ENCODE data around the gene DLG2.

The DLG2 gene

DNA sequence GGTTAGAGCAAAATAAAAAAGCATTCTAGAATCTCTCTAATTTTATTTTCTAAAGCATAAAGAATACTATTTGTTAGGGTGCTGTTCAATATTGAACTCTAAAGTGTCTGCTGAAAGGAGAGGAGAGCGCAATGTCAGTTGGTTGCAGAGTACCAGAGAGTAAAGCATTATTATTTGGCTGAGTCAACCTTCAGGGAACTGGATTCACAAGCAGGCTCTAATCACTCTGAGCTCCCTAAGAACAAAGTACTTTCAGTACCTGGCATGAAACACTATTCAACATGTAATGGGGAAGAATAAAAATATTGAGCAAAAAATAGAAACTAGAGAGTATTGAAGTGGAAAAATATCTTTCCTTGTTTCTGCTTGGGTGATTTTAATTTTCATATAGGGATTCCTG, 1380.0 kb downstream of the DLG2 start:
- DNase-seq (ENCODE audit: low spot score), result no peak
- in situ Hi-C loops (cut with MboI; ENCODE audit: low sequenced_read_pairs, unreplicated experiment), result no loop called here
- TF ChIP-seq, protein P1, sequence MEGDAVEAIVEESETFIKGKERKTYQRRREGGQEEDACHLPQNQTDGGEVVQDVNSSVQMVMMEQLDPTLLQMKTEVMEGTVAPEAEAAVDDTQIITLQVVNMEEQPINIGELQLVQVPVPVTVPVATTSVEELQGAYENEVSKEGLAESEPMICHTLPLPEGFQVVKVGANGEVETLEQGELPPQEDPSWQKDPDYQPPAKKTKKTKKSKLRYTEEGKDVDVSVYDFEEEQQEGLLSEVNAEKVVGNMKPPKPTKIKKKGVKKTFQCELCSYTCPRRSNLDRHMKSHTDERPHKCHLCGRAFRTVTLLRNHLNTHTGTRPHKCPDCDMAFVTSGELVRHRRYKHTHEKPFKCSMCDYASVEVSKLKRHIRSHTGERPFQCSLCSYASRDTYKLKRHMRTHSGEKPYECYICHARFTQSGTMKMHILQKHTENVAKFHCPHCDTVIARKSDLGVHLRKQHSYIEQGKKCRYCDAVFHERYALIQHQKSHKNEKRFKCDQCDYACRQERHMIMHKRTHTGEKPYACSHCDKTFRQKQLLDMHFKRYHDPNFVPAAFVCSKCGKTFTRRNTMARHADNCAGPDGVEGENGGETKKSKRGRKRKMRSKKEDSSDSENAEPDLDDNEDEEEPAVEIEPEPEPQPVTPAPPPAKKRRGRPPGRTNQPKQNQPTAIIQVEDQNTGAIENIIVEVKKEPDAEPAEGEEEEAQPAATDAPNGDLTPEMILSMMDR (IDR thresholded peaks at IDR 0.05; ENCODE audit: borderline replicate concordance, control extremely low read depth, extremely low read depth, insufficient read depth, missing control alignments), result no peak

DNA sequence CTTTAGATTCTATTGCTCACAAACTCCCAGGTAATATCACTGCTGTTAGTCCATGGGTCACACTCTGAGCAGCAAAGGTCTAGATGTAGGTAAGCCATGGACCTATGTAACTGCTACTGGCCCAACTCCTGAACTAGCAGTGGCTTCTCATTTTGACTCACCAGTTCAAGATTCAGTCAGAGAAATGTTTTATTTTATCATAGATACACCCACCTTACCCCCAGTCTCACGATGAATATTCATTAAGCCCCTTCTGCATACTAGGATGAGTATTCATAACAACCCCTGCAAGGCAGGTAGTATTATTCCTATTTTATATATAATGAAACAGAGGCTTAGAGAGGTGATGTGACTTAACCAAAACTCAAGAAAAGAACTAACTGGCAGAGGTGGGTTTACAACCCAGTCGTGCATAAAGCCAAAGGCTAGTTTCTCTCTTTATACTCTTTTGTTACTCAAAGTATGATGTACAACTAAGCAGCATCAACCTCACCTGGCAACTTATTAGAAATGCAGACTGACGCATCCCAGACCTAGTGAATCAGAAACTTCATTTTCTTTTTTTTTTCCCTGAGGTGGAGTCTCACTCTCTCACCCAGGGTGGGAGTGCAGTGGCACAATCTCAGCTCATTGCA, 1383.4 kb downstream of the DLG2 start:
- TF ChIP-seq, protein P1 (IDR thresholded peaks at IDR 0.05; ENCODE audit: borderline replicate concordance, control extremely low read depth, extremely low read depth, insufficient read depth, missing control alignments), result no peak
- DNase-seq (ENCODE audit: low spot score), result no peak
- in situ Hi-C loops (cut with MboI; ENCODE audit: low sequenced_read_pairs, unreplicated experiment), result no loop called here

DNA sequence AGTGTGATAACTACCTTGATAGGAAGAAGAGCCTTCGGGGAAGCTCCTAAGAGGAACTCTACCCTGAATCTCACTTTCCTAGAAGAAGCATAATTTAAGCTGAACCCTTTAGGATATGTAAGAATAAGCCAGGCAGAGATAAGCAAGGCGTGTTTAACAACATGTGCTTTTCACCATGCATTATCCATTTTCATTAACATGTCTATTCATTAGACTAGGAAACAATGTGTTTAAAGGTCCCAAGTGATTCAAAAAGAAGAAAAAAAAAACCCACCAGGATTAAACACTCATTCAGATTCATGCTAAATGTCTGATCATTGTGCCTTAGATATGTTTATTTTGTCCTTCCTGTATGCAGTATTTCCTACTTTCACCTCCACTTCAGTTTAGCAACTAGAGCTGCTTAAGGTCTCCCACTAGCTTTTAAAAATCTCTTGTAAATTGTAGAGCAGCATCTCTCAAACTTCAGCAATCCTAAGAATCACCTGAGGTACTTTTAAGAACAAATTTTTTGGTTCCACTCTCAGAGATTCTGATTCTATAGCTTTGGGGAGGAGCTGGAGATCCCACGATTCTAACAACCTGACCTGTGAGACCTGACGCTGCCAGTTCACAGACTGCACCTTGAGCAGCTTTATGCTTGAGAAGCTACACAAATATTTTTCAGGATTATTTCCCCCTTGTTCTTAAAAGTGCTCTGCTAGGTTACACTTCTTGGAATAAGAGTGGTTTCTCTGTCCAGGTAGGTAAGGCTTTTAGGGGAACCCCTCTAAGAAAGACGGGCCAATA, 1385.6 kb downstream of the DLG2 start:
- TF ChIP-seq, protein P1 (IDR thresholded peaks at IDR 0.05; ENCODE audit: borderline replicate concordance, control extremely low read depth, extremely low read depth, insufficient read depth, missing control alignments), result no peak
- in situ Hi-C loops (cut with MboI; ENCODE audit: low sequenced_read_pairs, unreplicated experiment), result no loop called here
- no peak for DNase-seq (ENCODE audit: low spot score)

DNA sequence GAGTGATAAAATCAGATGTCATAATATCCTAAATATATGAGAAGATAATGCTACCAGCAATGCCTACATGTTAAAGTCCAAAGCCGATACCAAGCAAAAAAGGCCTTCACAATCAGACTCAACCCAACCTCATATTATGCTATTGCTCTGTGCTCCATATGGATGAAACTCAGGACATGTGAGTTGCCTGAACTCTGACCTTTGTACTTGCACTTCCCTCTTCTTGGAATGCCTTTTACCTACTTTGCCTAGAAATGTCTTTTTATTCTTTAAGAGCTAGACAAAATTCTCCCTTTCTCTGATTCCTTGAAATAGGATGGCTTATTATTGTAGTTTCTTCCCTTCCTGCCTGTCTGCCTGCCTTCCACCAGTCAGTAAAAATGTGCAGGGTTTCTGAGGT, 1386.3 kb downstream of the DLG2 start:
- TF ChIP-seq, protein P1 (IDR thresholded peaks at IDR 0.05; ENCODE audit: borderline replicate concordance, control extremely low read depth, extremely low read depth, insufficient read depth, missing control alignments), result no peak
- in situ Hi-C loops (cut with MboI; ENCODE audit: low sequenced_read_pairs, unreplicated experiment), result no loop called here
- DNase-seq (ENCODE audit: low spot score), result no peak

DNA sequence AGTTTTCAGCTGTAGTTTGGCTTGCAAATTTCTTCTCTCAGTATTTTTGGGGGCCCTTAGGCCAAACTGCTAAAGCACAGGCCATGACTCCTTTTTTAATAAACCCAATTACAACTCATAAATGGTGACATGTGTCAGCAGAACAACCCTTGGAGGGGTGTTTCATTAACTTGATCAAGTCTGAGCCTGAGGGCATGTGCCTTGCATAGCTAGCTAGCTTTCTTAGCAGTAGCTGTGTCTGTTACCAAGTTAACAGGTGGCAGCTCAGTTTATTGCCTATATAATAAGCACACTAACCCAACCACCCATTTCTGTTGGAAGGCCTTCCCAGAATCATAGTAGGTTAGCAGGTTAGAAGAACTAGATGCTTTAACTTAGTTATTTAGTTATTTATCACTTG, 1390.7 kb downstream of the DLG2 start:
- TF ChIP-seq, protein P1 (IDR thresholded peaks at IDR 0.05; ENCODE audit: borderline replicate concordance, control extremely low read depth, extremely low read depth, insufficient read depth, missing control alignments), result no peak
- DNase-seq (ENCODE audit: low spot score), result no peak
- in situ Hi-C loops (cut with MboI; ENCODE audit: low sequenced_read_pairs, unreplicated experiment), result no loop called here

DNA sequence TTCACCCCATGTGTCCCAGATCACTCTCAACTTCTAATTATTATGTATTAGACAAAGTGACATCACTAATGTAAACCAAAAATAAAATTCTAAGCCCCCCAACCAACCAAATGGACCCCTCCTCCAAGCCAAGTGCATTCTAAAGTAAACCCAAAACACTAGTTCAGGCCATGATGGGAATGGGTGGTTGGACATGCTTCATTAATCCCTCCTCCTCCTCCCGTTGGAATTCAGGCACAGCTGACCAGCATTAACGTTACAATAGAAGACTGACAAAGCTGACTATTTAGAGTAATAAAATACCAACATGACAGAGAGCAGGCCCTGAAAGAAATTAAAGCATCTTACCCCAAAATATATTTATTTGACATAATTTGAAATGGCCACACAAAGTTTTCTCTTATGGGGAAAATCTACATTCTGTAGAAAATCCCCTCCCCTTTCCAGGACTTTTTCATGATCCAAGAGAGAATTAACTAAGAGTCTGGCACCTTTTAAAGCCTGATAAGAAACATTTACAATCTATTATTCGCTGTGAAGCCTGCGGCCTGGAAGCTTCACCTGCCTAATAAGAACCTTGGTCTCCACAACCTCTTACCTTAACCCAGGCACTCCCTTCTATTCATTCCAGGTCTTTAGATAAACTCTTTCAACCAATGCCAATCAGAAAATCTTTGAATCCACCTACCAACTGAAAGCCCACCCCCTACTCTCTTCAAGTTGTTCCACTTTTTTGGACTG, 1392.5 kb downstream of the DLG2 start:
- DNase-seq (ENCODE audit: low spot score), result no peak
- TF ChIP-seq, protein P1 (IDR thresholded peaks at IDR 0.05; ENCODE audit: borderline replicate concordance, control extremely low read depth, extremely low read depth, insufficient read depth, missing control alignments), result no peak
- in situ Hi-C loops (cut with MboI; ENCODE audit: low sequenced_read_pairs, unreplicated experiment), result no loop called here
